Nephron progenitor cell (in vitro differentiated cells): Measurements from ENCODE around the gene DLGAP5.

Source experiments
- DNase-seq: peaks from one replicate; pipeline ENCODE4 v3.0.0; 2021
- H3K27ac Mint-ChIP-seq: 2 replicates; pipeline ENCODE4 v1.8.0; 2021; ENCODE audit warnings: mild to moderate bottlenecking, moderate library complexity, mixed read lengths
- H3K27me3 Mint-ChIP-seq: 2 replicates; pipeline ENCODE4 v1.8.0; 2021; ENCODE audit warnings: mild to moderate bottlenecking, low read depth, mixed read lengths; ENCODE audit not compliant: poor library complexity
- H3K36me3 Mint-ChIP-seq: 2 replicates; pipeline ENCODE4 v1.8.0; 2021; ENCODE audit warnings: low read depth, mixed read lengths
- H3K4me1 Mint-ChIP-seq: 2 replicates; pipeline ENCODE4 v1.8.0; 2021; ENCODE audit warnings: mixed read lengths
- H3K4me3 Mint-ChIP-seq: 2 replicates; pipeline ENCODE4 v1.8.0; 2021; ENCODE audit warnings: mild to moderate bottlenecking, moderate library complexity, mixed read lengths
- H3K9me3 Mint-ChIP-seq: 2 replicates; pipeline ENCODE4 v1.8.0; 2021; ENCODE audit warnings: mild to moderate bottlenecking, moderate library complexity, mixed read lengths
- TF ChIP-seq, protein P1 (sequence below): fragments of 200-600 bp; sonication (generic); IDR thresholded peaks from 2 replicates; pipeline ENCODE4 v1.5.0; 2021; ENCODE audit warnings: antibody characterized with exemption

DLGAP5 gene

GRCh38 chr14:55133416-55133815, 58.0 kb downstream of the DLGAP5 start:
- Mint-ChIP-seq H3K27me3 (peaks cover 36% of the 10 kb centered on the region), H3K27ac (no peak overlapping the region), H3K9me3 (no peaks in the 10 kb centered on the region), H3K4me1 (peaks cover 10% of the 10 kb centered on the region), H3K36me3 (no peaks in the 10 kb centered on the region), H3K4me3 (no peak overlapping the region)
- TF ChIP-seq, protein P1, sequence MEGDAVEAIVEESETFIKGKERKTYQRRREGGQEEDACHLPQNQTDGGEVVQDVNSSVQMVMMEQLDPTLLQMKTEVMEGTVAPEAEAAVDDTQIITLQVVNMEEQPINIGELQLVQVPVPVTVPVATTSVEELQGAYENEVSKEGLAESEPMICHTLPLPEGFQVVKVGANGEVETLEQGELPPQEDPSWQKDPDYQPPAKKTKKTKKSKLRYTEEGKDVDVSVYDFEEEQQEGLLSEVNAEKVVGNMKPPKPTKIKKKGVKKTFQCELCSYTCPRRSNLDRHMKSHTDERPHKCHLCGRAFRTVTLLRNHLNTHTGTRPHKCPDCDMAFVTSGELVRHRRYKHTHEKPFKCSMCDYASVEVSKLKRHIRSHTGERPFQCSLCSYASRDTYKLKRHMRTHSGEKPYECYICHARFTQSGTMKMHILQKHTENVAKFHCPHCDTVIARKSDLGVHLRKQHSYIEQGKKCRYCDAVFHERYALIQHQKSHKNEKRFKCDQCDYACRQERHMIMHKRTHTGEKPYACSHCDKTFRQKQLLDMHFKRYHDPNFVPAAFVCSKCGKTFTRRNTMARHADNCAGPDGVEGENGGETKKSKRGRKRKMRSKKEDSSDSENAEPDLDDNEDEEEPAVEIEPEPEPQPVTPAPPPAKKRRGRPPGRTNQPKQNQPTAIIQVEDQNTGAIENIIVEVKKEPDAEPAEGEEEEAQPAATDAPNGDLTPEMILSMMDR: no peak
- DNase-seq: no peak

GRCh38 chr14:55131370-55132137, 59.8 kb downstream of the DLGAP5 start:
- Mint-ChIP-seq H3K4me3 (no peak overlapping the region), H3K4me1 (peaks cover 10% of the 10 kb centered on the region), H3K27ac (no peak overlapping the region), H3K36me3 (no peaks in the 10 kb centered on the region), H3K9me3 (no peaks in the 10 kb centered on the region), H3K27me3 (peaks cover 54% of the 10 kb centered on the region)
- no peak for DNase-seq
- TF ChIP-seq, protein P1: no peak

DNA sequence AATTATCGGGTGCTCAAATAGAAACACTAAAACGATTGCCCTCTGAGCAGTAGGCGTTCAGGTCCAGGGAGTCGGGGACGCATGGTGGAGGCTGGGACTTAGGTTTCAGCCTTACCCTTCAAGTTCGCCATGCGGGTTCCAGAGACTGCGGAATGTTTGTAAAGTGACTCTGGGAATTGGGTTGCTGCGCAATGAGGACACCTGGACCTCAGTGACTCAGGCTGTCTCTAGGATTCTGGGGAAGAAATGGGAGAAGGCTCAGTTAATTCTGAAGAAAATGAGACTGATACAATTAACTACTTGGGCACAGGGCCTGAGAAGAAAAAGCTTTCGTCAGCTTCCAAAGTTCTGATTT, 61.2 kb downstream of the DLGAP5 start:
- TF ChIP-seq, protein P1: no peak
- Mint-ChIP-seq H3K4me3 (peak overlapping the region; percentile 72), H3K4me1 (peaks cover 10% of the 10 kb centered on the region), H3K9me3 (no peaks in the 10 kb centered on the region), H3K27ac (no peak overlapping the region), H3K27me3 (peaks cover 66% of the 10 kb centered on the region), H3K36me3 (no peaks in the 10 kb centered on the region)
- DNase-seq: no peak

DNA sequence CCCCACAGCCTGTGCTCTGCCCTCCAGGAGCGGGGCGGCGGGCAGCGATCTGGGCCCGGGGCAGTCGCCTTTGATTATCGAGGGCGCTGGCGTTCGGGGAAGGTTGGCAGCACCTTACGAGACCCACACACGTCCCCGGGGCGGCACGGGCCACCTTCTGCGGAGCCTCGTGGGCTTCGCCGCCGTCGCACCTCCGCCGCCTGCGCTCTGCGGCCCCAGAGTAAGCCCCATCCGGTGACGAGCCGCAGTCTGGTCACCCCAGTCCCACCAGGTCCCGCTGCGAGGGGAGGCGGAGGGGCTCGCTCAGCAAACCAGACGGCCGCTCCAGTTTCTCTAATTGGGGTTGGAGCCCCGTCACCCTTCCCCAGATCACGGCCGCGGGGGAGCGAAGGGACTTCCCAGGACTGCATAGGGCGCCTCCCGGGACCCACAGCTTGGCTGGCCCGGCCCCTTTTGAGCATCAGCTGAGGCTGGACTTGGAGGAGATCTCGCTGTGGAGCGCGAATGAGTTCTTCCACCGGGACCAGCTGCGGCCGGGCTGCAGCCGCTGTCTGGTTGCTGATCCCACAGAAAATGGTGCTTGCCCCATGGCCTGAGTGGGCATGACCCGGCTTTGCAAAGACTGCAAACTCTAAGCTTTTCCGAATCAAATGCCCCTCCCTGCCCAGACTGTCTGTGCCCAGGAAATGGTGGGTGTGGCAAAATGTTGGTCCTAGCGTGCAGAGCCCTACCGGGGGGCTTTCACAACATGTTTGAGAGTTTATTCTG, 61.8 kb downstream of the DLGAP5 start:
- peak; percentile 57 for DNase-seq
- H3K9me3 Mint-ChIP-seq: no peaks in the 10 kb centered on the region
- peaks cover 10% of the 10 kb centered on the region for H3K4me1 Mint-ChIP-seq
- no peaks in the 10 kb centered on the region for H3K36me3 Mint-ChIP-seq
- TF ChIP-seq, protein P1: no peak
- H3K27me3 Mint-ChIP-seq: peaks cover 71% of the 10 kb centered on the region
- H3K27ac Mint-ChIP-seq: no peak overlapping the region
- H3K4me3 Mint-ChIP-seq: peak overlapping the region; percentile 72

- Mint-ChIP-seq H3K27ac (no peak within 1 kb of the TSS), H3K4me3 (peak within 1 kb of the TSS; percentile 78), H3K4me1 (peaks cover 10% of the 10 kb centered on the region), H3K27me3 (peaks cover 76% of the 10 kb centered on the region), H3K36me3 (no peaks in the 10 kb centered on the region), H3K9me3 (no peaks in the 10 kb centered on the region)
- DNase-seq: peak; percentile 73
- TF ChIP-seq, protein P1: no peak
These were observed 62.3 kb downstream of the DLGAP5 start, which contains the start of gene LGALS3 for GRCh38 chr14:55129086-55129427. Gene LGALS3, plus strand, starts transcription at chr14:55129252. Its CDS starts 8,122 bp downstream, at chr14:55137374.
